22Rv1 (cell line): Measurements from ENCODE around the gene ITGAV.

ENCODE experiments used
- H3K27ac ChIP-seq: fragments of 450-650 bp; 2 replicates; pipeline ENCODE4 v1.5.1; 2017
- CTCF ChIP-seq: fragments of 450-650 bp; IDR thresholded peaks from 2 replicates; pipeline ENCODE4 v1.5.1; 2017; ENCODE audit warnings: mild to moderate bottlenecking
- ZFX ChIP-seq: fragments of 450-650 bp; IDR thresholded peaks from 2 replicates; pipeline ENCODE4 v1.6.1; 2017; ENCODE audit warnings: antibody characterized with exemption, borderline replicate concordance

The ITGAV gene

DNA sequence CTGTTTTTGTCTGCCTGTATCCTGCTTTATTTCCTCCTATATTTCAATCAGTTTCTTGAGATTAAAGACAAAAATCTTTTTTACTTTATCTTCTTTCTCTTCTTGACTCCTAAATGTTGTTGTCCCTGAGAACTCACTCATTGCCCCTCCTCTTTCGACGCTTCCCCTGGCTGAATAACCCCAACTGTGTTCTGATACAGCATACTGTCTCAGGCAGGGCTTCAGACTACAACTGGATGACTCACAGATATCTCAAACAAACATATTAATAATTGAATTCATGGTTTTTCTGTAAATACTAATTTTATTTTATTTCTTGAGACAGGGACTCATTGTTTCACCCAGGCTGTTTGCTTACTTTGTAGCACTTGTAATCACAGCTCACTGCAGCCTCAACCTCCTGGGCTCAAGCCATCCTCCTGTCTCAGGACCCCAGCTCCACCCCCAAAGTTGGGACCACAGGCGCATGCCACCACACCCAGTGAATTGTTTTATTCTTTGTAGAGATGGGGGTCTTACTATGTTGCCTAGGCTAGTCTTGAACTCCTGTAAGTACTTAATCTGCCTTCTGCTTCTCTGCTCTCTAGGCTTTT lies 9.4 kb downstream of the ITGAV start:
- TF ChIP-seq ZFX, result no peak
- no peak for TF ChIP-seq CTCF
- H3K27ac ChIP-seq, result no peak overlapping the region

- no peak for TF ChIP-seq CTCF
- no peak for TF ChIP-seq ZFX
- no peak overlapping the region for H3K27ac ChIP-seq
Observed at GRCh38 chr2:186603286-186603685, 13.4 kb downstream of the ITGAV start.

DNA sequence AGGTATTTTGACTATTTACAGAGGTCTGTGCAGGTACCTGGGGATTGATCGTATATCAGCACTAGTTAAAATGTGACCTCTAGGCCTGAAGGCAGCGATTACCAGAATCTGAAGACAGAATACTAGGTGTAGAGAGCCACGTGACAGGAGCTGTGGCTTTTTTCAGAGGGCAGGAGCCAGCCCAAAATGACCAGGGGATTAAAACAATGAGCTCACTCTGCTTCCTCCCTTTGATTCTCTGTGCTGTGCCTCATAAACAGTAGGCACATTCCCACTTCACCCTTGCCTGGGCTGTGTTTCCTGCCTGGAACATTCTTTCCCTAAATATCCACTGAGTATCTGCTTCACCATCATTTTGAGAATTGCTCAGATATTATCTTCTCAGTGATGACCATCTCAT lies 15.2 kb downstream of the ITGAV start:
- TF ChIP-seq ZFX, result no peak
- TF ChIP-seq CTCF, result no peak

GRCh38 chr2:186607660-186608324 lies 17.9 kb downstream of the ITGAV start:
- no peak for TF ChIP-seq ZFX
- no peak for TF ChIP-seq CTCF
- H3K27ac ChIP-seq, result no peak overlapping the region

More for the DNA sequence above, 15.2 kb downstream of the ITGAV start:
- no peak overlapping the region for H3K27ac ChIP-seq

DNA sequence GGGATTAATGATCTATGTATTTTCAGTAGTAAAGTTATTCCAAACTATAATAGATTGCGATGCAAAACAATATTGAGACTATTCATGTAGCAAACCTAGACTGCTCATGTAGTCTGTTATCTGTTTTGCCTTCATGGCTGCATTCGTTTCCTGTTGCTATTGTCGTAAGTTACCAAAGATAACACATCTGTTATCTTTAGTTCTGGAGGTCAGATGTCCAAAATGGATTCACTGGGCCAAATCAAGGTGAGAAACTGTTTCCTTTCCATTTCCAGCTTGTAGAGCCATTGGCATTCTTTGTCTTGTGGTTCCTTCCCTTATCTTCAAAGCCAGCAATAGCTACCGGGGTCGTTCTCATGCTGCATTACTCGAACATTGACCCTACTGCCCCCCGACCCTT lies 20.9 kb downstream of the ITGAV start:
- no peak overlapping the region for H3K27ac ChIP-seq
- TF ChIP-seq CTCF, result no peak

- H3K27ac ChIP-seq, result no peak overlapping the region
- no peak for TF ChIP-seq ZFX
Observed at GRCh38 chr2:186611526-186611925, 21.7 kb downstream of the ITGAV start.

DNA sequence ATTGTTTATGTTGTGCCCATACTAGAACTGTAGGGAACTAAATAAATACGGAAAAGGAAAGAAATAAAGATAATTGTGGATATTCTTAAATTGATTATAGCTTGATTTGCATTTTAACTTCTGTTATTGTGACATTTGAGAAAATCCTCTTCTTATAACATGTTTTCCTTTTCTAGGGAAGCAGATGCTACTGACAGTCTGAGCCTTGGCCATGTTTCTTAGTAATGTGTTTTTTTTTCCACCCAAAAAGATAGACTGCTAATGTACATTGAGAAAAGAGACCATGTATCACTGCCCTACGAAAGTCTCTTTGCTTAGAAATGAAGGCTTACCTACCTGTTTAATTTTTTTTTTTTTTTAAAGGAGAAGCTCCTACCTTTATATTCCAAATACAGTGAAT lies 22.2 kb downstream of the ITGAV start:
- no peak for TF ChIP-seq CTCF
- no peak for TF ChIP-seq ZFX
- no peak overlapping the region for H3K27ac ChIP-seq
